Measurements from ENCODE around the gene CHST10. TPM values are rescaled to one million over a fixed set of nuclear protein-coding genes. Genes with fewer than 3 reads are reported as not detected.

The CHST10 gene
- total RNA-seq, 2 donors from 2014 or later, result 9.9 to 10.4 TPM

- Mint-ChIP-seq H3K27me3 (peaks cover 36 to 40% of the 10 kb centered on the region in 2 donors), H3K4me1 (ENCODE audit: low read depth in 2 of 2) (peaks cover 9 to 12% of the 10 kb centered on the region in 2 donors), H3K36me3 (no peaks in the 10 kb centered on the region), H3K9me3 (no peaks in the 10 kb centered on the region), H3K27ac (no peak overlapping the region), H3K4me3 (no peak overlapping the region)
- DNase-seq (ENCODE audit: low spot score) (no peak), ATAC-seq (no peak)
Observed at GRCh38 chr2:100425107-100425506, 7.6 kb upstream of the CHST10 start.

GRCh38 chr2:100424277-100424875 lies 6.9 kb upstream of the CHST10 start:
- no peak for DNase-seq (ENCODE audit: low spot score)
- H3K4me1 Mint-ChIP-seq (ENCODE audit: low read depth in 2 of 2), result peaks cover 9 to 12% of the 10 kb centered on the region in 2 donors
- H3K27ac Mint-ChIP-seq, result no peak overlapping the region
- H3K36me3 Mint-ChIP-seq, result no peaks in the 10 kb centered on the region
- ATAC-seq, result no peak
- H3K9me3 Mint-ChIP-seq, result no peaks in the 10 kb centered on the region
- H3K27me3 Mint-ChIP-seq, result peaks cover 33 to 39% of the 10 kb centered on the region in 2 donors
- no peak overlapping the region for H3K4me3 Mint-ChIP-seq

- DNase-seq (ENCODE audit: low spot score) (no peak), ATAC-seq (no peak)
- Mint-ChIP-seq H3K27me3 (peaks cover 27 to 32% of the 10 kb centered on the region in 2 donors), H3K36me3 (no peaks in the 10 kb centered on the region), H3K27ac (no peak overlapping the region), H3K4me1 (ENCODE audit: low read depth in 2 of 2) (peaks cover 9 to 12% of the 10 kb centered on the region in 2 donors), H3K4me3 (no peak overlapping the region), H3K9me3 (no peaks in the 10 kb centered on the region)
Observed at GRCh38 chr2:100423631-100424030, 6.2 kb upstream of the CHST10 start.

GRCh38 chr2:100422320-100423055 lies 5.0 kb upstream of the CHST10 start:
- no peaks in the 10 kb centered on the region for H3K9me3 Mint-ChIP-seq
- DNase-seq (ENCODE audit: low spot score), result no peak
- H3K4me1 Mint-ChIP-seq (ENCODE audit: low read depth in 2 of 2), result peaks cover 6 to 11% of the 10 kb centered on the region in 2 donors
- H3K27me3 Mint-ChIP-seq, result peaks cover 21 to 22% of the 10 kb centered on the region in 2 donors
- H3K27ac Mint-ChIP-seq, result no peak overlapping the region
- H3K4me3 Mint-ChIP-seq, result no peak overlapping the region
- H3K36me3 Mint-ChIP-seq, result no peaks in the 10 kb centered on the region
- no peak for ATAC-seq

DNA sequence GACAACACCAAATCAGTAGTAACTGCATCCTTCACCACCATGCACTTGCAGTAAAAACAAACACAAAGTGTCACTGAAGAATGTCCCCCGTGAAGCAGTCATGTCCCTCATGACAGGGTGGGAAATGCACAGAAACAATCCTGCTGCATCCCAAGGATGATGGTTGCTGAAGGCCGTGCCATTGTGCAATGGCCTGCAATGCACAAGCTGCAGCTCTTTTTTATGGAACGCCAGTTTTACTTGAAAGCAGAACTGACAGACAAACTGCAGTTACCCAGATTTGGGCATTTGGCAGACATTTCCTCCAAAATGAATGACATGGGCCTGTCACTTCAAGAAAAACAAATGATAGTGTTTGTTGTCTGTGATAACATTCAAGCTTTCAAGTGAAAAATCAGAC lies 2.4 kb upstream of the CHST10 start:
- ATAC-seq (no peak), DNase-seq (ENCODE audit: low spot score) (no peak)
- no peak overlapping the region for H3K27ac Mint-ChIP-seq
- no peaks in the 10 kb centered on the region for H3K36me3 Mint-ChIP-seq
- peaks cover 12 to 13% of the 10 kb centered on the region in 2 donors for H3K4me1 Mint-ChIP-seq (ENCODE audit: low read depth in 2 of 2)
- H3K27me3 Mint-ChIP-seq, result peaks cover 8 to 9% of the 10 kb centered on the region in 2 donors
- H3K9me3 Mint-ChIP-seq, result no peaks in the 10 kb centered on the region
- no peak overlapping the region for H3K4me3 Mint-ChIP-seq

DNA sequence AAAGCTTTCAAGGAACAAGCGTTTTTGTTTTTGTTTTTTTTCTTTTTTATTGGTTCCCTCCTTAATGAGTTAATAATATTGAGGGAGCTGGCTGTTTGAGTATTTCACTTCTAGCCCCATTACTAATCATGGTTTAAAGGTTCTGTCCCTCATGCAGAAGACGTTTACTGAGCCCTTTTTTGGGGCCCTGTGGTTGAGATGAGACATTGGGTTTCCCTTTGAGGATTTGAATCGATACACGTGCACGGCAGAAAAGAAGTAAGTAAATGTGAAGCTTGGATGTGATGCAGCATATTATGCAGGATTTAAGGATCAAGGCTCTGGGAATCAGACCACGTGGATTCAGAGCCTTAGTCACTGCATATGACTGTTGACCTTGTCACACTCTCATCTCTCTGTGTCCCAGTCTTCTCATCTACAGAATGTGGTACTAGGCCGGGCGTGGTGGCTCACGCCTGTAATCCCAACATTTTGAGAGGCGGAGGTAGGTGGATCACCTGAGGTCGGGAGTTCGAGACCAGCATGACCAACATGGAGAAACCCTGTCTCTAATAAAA lies 1.0 kb upstream of the CHST10 start:
- no peaks in the 10 kb centered on the region for H3K9me3 Mint-ChIP-seq
- ATAC-seq, result no peak
- no peak overlapping the region for H3K27ac Mint-ChIP-seq

GRCh38 chr2:100417711-100418124 lies 250 bp upstream of the CHST10 start:
- Mint-ChIP-seq H3K36me3 (no peaks in the 10 kb centered on the region), H3K27ac (no peak overlapping the region)

More for the DNA sequence above, 1.0 kb upstream of the CHST10 start:
- peaks cover 0 to 2% of the 10 kb centered on the region in 2 donors for H3K27me3 Mint-ChIP-seq
- peaks cover 12 to 19% of the 10 kb centered on the region in 2 donors for H3K4me1 Mint-ChIP-seq (ENCODE audit: low read depth in 2 of 2)
- peak overlapping the region; percentile 76 for H3K4me3 Mint-ChIP-seq
- no peaks in the 10 kb centered on the region for H3K36me3 Mint-ChIP-seq
- DNase-seq (ENCODE audit: low spot score), result no peak

GRCh38 chr2:100416397-100416934 lies 1.0 kb downstream of the CHST10 start:
- Mint-ChIP-seq H3K27ac (peak overlapping the region; percentile 38 to 88), H3K4me3 (peak overlapping the region; percentile 92), H3K9me3 (no peaks in the 10 kb centered on the region), H3K27me3 (no peaks in the 10 kb centered on the region), H3K36me3 (no peaks in the 10 kb centered on the region), H3K4me1 (ENCODE audit: low read depth in 2 of 2) (peaks cover 12 to 19% of the 10 kb centered on the region in 2 donors)
- ATAC-seq (no peak), DNase-seq (ENCODE audit: low spot score) (no peak)

More at GRCh38 chr2:100417711-100418124, 250 bp upstream of the CHST10 start:
- ATAC-seq, result no peak
- peak overlapping the region; percentile 76 for H3K4me3 Mint-ChIP-seq
- no peak for DNase-seq (ENCODE audit: low spot score)
- no peaks in the 10 kb centered on the region for H3K9me3 Mint-ChIP-seq
- H3K4me1 Mint-ChIP-seq (ENCODE audit: low read depth in 2 of 2), result peaks cover 12 to 19% of the 10 kb centered on the region in 2 donors
- peaks cover 0 to 2% of the 10 kb centered on the region in 2 donors for H3K27me3 Mint-ChIP-seq

DNA sequence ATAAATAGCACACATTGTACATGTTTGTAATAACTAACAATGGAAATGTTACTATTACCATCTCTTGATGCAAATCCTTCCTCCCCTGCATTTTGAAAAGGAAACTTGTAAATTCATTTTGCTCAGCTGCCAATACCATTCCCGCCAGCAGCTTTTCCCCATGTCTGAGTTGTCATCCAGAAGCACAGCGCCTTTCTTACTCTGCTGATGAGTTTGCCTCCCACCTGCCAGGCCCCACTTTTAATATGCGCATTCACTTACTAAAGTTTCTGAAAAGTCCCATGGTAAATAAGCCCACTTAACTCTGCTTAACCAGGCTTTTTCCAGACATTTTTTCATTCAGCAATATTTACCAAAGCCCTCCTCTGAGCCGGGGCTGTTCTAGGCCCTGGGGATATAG lies 3.9 kb downstream of the CHST10 start:
- Mint-ChIP-seq H3K9me3 (no peaks in the 10 kb centered on the region), H3K4me1 (ENCODE audit: low read depth in 2 of 2) (peaks cover 18 to 19% of the 10 kb centered on the region in 2 donors), H3K27ac (no peak overlapping the region), H3K4me3 (no peak overlapping the region), H3K27me3 (no peaks in the 10 kb centered on the region), H3K36me3 (no peaks in the 10 kb centered on the region)
- no peak for DNase-seq (ENCODE audit: low spot score)
- ATAC-seq, result no peak

- no peaks in the 10 kb centered on the region for H3K9me3 Mint-ChIP-seq
- H3K36me3 Mint-ChIP-seq, result no peaks in the 10 kb centered on the region
- H3K27me3 Mint-ChIP-seq, result no peaks in the 10 kb centered on the region
- H3K27ac Mint-ChIP-seq, result no peak overlapping the region
- no peak for DNase-seq (ENCODE audit: low spot score)
- ATAC-seq, result no peak
- peaks cover 18 to 19% of the 10 kb centered on the region in 2 donors for H3K4me1 Mint-ChIP-seq (ENCODE audit: low read depth in 2 of 2)
- H3K4me3 Mint-ChIP-seq, result no peak overlapping the region
Observed at GRCh38 chr2:100412881-100413321, 4.6 kb downstream of the CHST10 start.

- peaks cover 18 to 19% of the 10 kb centered on the region in 2 donors for H3K4me1 Mint-ChIP-seq (ENCODE audit: low read depth in 2 of 2)
- no peak overlapping the region for H3K4me3 Mint-ChIP-seq
- ATAC-seq (no peak), DNase-seq (ENCODE audit: low spot score) (no peak)
- H3K27me3 Mint-ChIP-seq, result no peaks in the 10 kb centered on the region
- H3K27ac Mint-ChIP-seq, result no peak overlapping the region
- H3K36me3 Mint-ChIP-seq, result no peaks in the 10 kb centered on the region
- H3K9me3 Mint-ChIP-seq, result no peaks in the 10 kb centered on the region
Observed at GRCh38 chr2:100412466-100412865, 5.0 kb downstream of the CHST10 start.

DNA sequence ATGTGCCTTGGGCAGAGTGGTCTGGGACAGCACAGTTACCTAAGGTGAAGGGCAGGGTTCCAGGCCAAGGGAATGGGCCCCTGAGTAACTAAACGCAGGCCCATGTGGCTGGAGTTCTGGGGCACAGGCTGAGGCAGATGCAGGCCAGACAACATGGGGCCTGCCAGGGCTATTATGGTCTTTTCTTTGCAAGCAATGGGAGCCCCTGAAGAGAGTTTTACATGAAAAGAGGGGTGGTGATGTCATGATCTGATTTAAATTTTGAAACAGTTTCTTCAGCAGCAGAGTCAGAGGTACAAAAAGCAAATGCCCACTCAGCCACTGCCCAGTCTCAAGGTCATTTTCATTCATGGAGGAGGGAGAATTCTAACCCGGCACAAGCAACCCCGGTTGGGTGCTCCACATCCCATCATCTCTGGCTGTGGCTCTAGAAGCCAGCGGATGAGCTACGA lies 5.6 kb downstream of the CHST10 start:
- Mint-ChIP-seq H3K27ac (no peak overlapping the region), H3K36me3 (no peaks in the 10 kb centered on the region), H3K27me3 (no peaks in the 10 kb centered on the region), H3K4me3 (no peak overlapping the region), H3K4me1 (ENCODE audit: low read depth in 2 of 2) (peaks cover 16% of the 10 kb centered on the region in 2 donors), H3K9me3 (no peaks in the 10 kb centered on the region)
- DNase-seq (ENCODE audit: low spot score) (no peak), ATAC-seq (no peak)

DNA sequence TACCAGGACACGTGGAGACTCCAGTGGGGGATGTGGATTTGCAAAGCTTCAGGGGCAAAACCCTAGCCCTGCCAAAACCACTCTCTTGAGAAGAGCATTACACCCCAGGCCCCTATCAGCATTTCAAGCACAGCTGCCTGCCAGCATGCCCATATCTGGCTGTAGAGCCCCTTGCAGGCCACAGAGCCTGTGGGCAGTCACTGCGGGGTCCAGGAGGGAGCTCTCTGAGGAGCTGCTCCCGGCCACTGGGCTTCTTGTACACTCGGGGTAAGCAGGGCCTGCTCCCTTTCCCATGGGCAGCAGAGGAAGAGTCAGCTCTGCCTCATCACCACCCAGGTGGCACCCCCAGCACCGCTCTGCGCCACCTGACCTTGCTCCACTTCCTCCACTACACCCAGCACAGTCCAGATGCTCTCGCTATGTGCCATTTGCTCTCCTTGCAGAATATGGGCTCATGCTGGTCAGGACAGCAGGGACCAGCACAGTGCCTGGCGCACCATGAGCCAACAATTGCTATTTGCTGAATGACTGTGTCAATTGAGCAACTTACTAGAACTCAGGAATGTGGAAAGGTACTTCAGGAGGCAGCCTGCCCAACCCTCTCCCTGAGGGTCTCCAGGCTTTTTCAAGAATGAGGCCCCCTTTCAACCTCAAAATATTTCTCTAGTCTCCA lies 7.4 kb downstream of the CHST10 start:
- ATAC-seq, result no peak
- Mint-ChIP-seq H3K27ac (no peak overlapping the region), H3K4me3 (no peak overlapping the region), H3K4me1 (ENCODE audit: low read depth in 2 of 2) (peaks cover 5 to 6% of the 10 kb centered on the region in 2 donors), H3K27me3 (no peaks in the 10 kb centered on the region), H3K36me3 (no peaks in the 10 kb centered on the region), H3K9me3 (no peaks in the 10 kb centered on the region)
- DNase-seq (ENCODE audit: low spot score), result no peak
